ENCODE data around the gene PTP4A2. TPM values are rescaled to one million over a fixed set of nuclear protein-coding genes. Genes with fewer than 3 reads are reported as not detected.

PTP4A2 gene
- total and polyA plus RNA-seq, 2 donors (not counting 3 experiments of a cell fraction or from before 2014, with no cell fraction given), result 74.1 to 184 TPM

DNA sequence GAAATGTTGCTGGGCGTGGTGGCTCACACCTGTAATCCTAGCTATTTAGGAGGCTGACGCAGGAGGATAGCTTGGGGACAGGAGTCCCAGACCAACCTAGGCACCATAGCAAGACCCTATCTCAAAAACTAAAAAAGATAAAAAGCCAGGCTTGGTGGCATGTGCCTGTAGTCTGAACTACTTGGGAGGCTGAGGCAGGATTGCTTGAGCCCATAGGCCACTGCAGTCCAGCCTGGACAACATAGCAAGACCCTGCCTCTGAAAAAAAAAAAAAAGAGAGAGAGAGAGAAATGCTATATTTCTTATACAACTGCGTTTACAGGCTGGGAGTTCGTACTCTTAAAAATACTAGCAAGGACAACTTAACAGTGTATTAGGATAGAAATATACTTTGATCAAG is 76.1 kb downstream of the PTP4A2 start:
- no peak overlapping the region for H3K27ac ChIP-seq (ENCODE audit: insufficient read depth, low read depth, low read length)
- ChIA-PET CTCF (no interaction called here), POLR2A (no interaction called here)
- no peak for DNase-seq (ENCODE audit: low read depth, low spot score)
- no peaks in the 10 kb centered on the region for H4K20me1 ChIP-seq (replicated peaks; ENCODE audit: control insufficient read depth, extremely low read depth, insufficient read depth, low read length)
- no peaks in the 10 kb centered on the region for H3K9me3 ChIP-seq (replicated peaks; ENCODE audit: control insufficient read depth, insufficient read depth, low read length)
- no peaks in the 10 kb centered on the region for H3K4me1 ChIP-seq (ENCODE audit: control insufficient read depth, extremely low read depth, insufficient read depth, low read length)
- FAIRE-seq, result no peak
- H3K9ac ChIP-seq (replicated peaks; ENCODE audit: extremely low read depth, insufficient read depth, low read length), result no peak overlapping the region
- no peak overlapping the region for H3K4me2 ChIP-seq (ENCODE audit: insufficient read depth, low read length)
- no peaks in the 10 kb centered on the region for H3K79me2 ChIP-seq (ENCODE audit: control insufficient read depth, insufficient read depth, low read length)
- H3K9me1 ChIP-seq (replicated peaks; ENCODE audit: control insufficient read depth, extremely low read depth, insufficient read depth, low read length), result no peaks in the 10 kb centered on the region
- H2AFZ ChIP-seq (ENCODE audit: low read depth, low read length), result no peak overlapping the region
- no peak overlapping the region for H3K4me3 ChIP-seq (replicated peaks in 1 of 3; ENCODE audit: insufficient read depth in 1 of 3, low read depth in 1 of 3, low read length in 3 of 3)
- dilution Hi-C loops (cut with MboI; ENCODE audit: extremely low pct_ligation_motif_present, low sequenced_read_pairs), result no loop called here
- intact Hi-C loops (cut with micrococcal nuclease), result no loop called here
- BruUV-seq (replicated peaks), result no TSS peak
- no peaks in the 10 kb centered on the region for H3K27me3 ChIP-seq (ENCODE audit: control insufficient read depth in 2 of 2, insufficient read depth in 2 of 2, low read length in 2 of 2)
- TF ChIP-seq POLR2A (IDR thresholded peaks at IDR 0.05; ENCODE audit: low read depth, low read length), result no peak
- no peak for TF ChIP-seq FOS (IDR thresholded peaks at IDR 0.05; ENCODE audit: borderline replicate concordance, insufficient read depth, low read length)
- TF ChIP-seq, protein P1, sequence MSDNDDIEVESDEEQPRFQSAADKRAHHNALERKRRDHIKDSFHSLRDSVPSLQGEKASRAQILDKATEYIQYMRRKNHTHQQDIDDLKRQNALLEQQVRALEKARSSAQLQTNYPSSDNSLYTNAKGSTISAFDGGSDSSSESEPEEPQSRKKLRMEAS (IDR thresholded peaks at IDR 0.05; ENCODE audit: insufficient read depth, insufficient read length), result no peak
- TF ChIP-seq MYC (IDR thresholded peaks at IDR 0.05; ENCODE audit: low read depth, low read length), result no peak
- no peak for TF ChIP-seq JUN (IDR thresholded peaks at IDR 0.05; ENCODE audit: borderline replicate concordance, insufficient read depth, insufficient read length, low read depth)
- no peak for TF ChIP-seq GATA2 (IDR thresholded peaks at IDR 0.05; ENCODE audit: insufficient read depth, insufficient read length, low read depth, low read length)
- no peak for TF ChIP-seq POLR2AphosphoS5 (IDR thresholded peaks at IDR 0.05; ENCODE audit: insufficient read depth, low read depth, low read length)
- TF ChIP-seq, protein P2, sequence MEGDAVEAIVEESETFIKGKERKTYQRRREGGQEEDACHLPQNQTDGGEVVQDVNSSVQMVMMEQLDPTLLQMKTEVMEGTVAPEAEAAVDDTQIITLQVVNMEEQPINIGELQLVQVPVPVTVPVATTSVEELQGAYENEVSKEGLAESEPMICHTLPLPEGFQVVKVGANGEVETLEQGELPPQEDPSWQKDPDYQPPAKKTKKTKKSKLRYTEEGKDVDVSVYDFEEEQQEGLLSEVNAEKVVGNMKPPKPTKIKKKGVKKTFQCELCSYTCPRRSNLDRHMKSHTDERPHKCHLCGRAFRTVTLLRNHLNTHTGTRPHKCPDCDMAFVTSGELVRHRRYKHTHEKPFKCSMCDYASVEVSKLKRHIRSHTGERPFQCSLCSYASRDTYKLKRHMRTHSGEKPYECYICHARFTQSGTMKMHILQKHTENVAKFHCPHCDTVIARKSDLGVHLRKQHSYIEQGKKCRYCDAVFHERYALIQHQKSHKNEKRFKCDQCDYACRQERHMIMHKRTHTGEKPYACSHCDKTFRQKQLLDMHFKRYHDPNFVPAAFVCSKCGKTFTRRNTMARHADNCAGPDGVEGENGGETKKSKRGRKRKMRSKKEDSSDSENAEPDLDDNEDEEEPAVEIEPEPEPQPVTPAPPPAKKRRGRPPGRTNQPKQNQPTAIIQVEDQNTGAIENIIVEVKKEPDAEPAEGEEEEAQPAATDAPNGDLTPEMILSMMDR (IDR thresholded peaks at IDR 0.05; ENCODE audit: extremely low read depth in 1 of 2, insufficient read depth in 1 of 2, low read depth in 1 of 2, low read length in 2 of 2), result no peak
- TF ChIP-seq EZH2 (IDR thresholded peaks at IDR 0.05; ENCODE audit: borderline replicate concordance, low read depth, low read length, severe bottlenecking), result no peak
- no peaks in the 10 kb centered on the region for H3K36me3 ChIP-seq (ENCODE audit: control insufficient read depth in 2 of 2, extremely low read depth in 1 of 2, insufficient read depth in 2 of 2, low read length in 2 of 2)
